NCI-H510A treated with DMSO at 0.1 percent for 48 hours (cell line): ENCODE results near the gene DGKE.

ENCODE experiments used
- DNase-seq: peaks from one replicate; lab custom pipeline; 2025; lab: John Stamatoyannopoulos, UW

The DGKE gene

DNA sequence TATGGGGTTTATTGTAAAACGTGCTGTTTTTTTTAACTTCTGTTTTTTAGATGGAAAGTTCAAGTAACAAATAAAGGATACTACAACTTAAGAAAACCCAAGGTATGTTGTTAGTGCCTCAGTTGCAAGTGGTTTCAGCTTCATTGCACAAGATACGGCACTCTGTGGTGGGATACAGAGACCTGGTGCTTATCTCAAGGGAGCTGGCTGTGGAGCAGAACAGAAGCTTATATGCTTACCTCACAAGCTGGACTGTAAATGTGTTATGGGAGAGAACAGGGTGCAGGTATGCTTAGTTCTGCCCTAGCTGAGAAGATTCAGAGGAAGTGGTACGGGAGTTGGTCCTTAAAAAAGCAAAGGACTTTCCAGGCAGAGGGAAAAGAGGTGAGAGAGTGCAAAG, 15.2 kb downstream of the DGKE start:
- DNase-seq = no peak

DNA sequence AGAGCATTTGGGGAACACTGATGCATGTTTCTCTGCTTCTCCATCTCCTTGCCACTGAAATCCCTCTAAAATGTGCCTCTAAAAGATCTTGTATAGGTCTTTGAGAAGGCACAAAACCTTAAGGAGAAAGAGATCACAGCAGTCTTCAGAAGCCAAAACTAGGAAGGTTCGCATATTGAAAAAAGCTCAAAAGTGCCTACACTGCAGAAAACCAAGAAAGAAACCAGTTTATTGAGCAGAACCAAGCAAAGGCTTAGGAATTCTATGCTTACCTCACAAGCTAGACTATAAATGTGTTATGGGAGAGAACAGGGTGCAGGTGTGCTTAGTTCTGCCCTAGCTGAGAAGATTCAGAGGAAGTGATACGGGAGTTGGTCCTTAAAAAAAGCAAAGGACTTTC, 16.6 kb downstream of the DGKE start:
- DNase-seq = no peak

DNA sequence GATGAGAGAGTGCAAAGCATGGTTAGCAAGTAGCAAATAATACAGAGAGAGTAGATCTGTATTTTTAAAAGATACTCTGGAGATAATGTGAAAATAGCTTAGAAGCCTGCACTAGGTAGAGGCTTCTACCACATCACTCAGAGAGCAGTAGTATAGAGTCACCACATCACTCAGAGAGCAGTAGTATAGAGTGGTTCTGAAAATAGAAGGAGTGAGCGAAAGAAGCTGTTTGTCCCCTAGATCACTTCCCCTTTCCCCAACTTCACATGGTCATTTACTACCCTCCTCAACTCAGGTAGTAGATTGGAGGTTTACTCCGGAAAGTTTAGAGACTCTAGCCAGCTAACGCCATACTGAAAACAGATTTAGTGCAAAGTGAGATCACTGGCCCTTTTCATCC, 17.1 kb downstream of the DGKE start:
- no peak for DNase-seq

DNA sequence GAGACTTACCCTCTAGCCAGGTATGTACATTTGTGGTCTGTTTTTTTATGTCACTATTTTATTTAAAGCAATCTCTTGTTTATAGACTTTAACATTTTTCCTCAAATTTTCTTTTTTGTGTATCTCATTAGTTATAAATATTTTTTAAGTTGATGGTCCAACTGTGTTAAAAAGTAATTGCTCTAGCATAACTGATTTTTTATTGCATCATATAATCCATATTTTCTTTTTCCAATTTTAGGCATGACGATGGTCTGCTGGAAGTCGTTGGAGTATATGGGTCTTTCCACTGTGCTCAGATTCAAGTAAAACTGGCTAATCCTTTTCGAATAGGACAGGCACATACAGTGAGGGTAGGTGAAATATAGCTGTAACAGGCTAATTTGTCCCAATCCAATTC, 27.9 kb downstream of the DGKE start:
- no peak for DNase-seq

DNA sequence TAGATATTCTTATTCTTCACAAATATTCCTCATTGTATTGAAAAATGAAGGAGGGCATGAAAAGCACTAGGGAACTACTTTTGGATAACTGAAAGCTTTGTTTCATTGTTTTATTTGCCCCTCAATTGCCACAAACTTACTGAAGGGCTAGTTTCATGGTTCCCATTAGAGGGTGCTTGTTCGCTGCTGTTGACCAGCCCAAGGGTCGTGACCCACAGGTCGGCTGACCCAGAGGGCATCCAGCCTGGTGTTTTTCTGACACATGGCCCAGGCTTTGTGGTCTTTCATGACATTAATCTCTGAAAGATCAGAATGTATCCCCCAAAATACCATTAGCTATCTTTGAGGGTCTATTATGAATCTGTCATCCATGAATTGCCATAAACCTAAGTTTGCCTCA, 30.0 kb downstream of the DGKE start:
- no peak for DNase-seq

DNA sequence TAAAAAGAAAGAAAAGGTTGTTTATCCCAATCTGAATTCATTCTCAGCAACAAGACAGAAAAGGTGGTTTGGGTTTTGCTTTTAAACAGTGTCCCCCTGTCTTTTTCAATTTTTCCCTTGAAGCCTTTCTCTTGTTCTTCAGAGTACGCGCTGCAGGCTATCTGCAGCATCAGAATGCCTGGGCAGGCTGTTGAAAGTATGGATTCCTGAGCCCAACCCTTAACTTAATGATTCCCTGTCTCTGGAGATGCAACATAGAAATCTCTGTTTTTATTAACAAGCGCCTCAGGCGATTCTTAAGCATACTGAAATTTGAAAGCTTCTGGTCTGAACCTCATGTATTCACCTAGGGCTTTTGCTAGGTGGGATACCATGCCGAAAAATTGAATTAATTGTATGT, 32.1 kb downstream of the DGKE start:
- no peak for DNase-seq

DNA sequence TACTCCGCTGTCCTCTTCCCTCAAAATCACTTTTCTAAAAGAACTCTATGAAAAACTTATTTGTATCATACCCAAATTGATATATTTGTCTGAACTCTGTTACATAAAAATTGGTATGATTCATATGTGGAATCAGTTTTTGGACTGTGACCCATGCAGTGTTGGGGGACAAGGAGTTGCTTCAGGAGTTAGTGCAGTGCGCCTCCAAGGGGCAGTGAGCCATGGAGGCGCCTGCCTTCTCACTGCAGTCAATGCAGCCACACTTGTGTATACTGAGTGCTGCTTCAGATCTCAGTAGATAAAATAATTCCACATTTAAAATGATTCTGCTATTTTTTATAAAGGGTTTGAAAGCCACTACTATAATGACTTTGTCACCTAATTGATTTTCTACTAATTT, 32.5 kb downstream of the DGKE start:
- DNase-seq = no peak

DNA sequence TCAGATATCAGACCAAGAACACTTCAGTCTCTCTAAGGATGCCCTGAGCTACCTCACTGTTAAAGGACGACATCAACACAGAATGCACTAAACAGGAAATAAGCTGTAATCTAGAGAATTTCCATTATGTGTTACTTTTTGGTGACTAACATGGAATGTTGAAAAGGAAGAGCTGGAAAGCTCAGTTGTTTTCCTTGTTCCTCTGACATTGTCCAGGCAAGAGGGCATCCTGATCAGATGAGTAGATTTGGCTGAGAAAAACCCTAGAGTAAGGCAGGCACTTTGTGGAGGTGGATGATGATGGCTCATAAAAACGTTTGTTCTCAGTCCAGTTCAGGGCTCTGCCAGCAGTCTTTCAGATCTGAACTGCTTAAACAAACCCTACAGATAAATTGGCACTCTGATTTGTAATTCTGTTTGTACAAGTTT, 34.0 kb downstream of the DGKE start:
- no peak for DNase-seq

DNA sequence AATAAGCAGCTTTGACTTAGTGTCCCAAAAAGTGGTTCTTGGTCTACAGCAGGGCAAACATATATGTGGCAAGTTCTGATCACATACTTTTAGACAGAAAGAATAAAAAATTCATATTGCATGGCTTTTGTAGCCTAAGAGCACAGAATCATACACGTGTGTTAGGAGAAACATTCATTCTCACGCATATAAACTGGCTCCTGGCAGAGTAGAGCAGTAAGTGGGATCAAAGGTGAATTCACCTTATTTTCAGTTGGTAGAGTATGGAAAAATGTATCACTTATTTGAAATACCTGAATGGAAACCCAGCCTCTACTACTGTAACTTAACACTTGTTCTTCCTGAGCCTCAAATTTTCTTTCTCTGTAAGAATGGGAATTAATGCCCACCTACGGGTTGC, 34.8 kb downstream of the DGKE start:
- no peak for DNase-seq

DNA sequence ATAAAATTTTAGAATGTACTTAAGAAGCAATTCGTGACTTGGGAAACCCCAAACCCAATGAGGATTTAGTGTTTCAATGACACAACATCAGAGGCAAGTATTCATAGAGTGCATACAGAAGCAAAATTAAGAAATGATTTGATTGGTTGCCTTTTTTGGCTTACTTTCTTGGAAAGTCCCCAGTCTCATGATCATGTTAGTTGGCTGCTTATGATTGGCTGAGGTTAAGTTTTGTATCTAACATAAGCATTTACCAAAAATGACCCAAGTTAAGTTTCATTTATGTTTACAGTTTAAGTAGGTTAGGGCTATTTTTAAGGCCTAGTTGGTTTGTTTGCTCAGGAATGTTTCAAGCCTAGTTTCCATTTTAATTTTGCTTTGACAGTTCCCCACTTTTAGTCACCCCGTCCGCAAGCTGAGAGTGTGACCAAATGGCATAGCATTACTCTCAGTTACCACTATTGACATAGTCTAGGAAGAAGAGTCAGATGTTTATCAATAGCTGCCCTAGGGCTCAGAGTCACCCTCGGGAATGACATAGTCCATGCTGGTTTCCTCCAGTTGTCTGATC, 36.2 kb downstream of the DGKE start:
- DNase-seq = no peak

DNA sequence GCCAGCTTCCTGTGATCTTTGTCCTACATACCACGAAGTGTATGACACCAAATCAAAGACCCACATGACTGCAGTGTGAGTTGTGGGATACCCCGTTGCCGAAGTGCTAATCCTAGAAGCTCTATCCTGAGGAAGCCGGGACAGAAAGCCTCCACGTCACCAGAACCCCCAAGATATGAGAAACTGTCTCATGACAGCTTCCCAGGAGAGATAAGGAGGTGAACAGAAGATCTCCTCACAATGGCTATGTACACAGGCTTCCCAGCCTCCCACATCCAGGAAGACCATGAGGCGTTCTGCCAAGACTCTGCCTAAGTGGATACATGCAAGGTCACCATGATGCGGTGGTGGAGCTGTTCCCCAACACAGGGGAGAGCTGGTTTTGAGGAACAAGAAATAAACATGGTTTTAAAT, 42.8 kb downstream of the DGKE start:
- no peak for DNase-seq

DNA sequence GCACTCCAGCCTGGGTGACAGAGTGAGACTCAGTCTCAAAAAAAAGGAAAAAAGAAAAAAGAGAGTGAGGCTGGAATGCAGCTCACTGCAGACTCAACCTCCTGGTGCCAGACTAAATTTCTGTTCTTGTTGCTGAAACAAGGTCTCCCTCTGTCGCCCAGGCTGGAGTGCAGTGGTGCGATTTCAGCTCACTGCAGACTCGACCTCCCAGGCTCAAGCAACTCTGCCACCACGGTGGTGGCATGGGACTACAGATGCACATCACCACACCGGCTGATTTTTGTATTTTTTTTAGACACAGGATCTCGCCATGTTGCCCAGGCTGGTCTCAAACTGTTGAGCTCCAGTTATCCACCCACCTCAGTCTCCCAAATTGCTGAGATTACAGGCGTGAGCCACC, 45.3 kb downstream of the DGKE start:
- DNase-seq = no peak

DNA sequence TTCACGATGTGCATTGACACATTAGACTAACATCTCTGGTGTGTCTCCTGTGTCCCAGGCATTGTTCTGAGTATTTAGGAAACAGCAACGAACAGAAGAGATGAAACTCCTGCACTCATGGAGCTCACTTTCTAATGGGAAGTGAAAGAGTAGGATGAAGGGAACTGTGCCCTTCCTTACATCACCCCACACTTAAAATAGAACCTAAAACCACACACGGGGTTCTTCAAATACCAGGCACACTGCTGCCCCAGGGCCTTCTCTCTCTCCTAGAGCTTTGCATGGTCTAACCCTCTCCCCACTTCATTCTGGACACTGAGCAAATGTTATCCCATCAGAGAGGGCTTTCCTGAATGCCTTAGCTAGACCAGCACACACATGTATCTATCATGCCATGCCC, 46.2 kb downstream of the DGKE start:
- no peak for DNase-seq

DNA sequence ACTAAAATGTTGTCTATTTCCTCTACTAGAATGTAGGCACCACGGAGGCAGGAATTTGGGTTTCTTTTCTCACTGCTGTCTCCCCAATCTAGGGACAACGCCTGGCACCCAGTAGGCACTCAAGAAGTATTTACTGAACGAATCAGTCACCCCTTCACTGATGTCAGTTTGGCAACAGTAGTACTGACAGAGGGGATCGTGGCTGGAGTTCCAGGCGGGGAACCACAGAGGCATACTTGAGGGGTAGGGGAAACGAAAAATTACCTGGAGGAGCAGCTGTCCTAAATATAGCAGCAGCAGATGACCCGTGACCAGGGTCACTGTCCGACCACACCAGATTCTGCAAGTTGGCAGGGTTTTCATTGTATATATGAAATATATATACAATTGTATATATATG, 46.6 kb downstream of the DGKE start:
- no peak for DNase-seq

DNA sequence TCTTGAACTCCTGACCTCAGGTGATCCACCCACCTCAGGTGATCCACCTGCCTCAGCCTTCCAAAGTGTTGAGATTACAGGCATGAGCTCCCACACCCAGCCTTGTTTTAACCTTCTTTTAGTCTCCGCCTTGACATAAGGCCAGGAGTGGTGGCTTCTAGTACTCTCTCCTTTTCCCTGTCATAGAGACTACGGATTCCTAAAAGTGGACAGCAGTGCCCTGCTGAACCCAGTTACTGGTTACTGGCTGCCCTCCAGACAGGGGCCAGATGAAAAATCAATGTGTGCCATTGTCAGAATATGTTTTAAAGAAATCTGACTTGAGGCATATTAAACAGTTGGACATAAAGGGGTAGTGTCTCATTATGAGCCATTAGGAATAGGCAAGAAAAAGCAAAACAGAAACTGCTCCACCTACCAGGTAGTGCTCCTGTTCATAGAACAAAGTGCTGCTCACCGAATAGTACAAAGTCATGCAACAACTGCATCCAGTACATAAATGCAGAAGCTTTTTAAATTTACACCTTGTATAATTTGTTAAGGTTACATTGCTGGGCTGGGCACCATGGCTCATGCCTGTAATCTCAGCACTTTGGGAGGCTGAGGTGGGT, 47.8 kb downstream of the DGKE start:
- no peak for DNase-seq

DNA sequence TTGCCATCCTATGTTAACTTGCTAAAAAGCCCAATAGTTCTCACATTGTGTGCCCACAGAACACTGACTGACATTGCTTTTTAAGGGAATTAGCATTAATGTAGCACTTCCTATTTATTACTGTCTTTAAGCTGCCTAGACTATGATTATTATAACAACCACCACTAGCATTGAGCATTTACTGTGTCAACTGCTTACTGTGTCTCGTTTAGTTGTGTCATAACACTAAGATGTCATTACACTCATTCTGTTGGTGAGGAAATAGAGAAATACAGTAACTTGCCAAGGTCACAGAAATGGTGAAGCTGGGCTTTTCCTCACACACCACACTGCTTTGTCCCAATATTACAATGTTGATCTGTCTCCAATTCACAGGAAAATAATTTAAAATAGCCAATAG, 49.7 kb downstream of the DGKE start:
- no peak for DNase-seq

DNA sequence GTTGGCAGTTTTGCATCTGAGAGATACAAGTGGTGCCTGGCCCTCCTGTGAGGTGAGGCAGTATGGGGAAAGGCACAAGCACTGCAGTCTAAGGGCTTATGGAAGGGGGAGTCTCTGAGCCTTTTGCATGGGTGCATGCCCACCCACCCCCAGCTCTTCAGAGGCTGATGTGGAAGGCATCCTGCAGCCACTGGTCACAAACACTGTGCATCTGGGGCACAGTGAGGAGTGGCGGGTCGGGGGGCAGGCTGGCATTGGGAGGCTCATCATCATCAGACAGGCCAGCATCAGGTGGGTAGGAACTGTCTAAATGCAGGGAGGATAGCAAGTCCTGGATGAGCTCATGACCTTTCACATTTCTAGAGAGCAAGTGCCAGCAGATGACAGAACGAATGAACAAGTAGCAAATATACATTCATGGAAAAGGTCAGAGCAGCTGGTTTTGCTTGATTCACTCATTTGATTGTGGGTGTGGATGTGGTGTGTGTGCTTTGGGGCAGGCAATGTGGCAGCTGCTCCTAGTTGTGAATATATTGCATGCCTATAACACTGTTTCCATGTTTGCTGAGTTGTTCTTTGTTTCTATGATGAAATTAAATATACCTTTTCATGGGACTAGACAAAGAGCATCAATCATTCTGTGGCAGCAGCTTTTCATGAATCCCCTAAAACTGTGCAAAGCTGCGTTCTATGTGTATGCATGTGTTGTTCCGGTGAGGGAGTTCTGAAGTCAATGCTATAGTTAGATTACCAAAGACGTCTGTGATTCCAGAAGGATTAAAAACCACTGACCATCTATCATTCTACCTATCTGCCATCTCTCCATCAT, 50.7 kb downstream of the DGKE start:
- DNase-seq = no peak

DNA sequence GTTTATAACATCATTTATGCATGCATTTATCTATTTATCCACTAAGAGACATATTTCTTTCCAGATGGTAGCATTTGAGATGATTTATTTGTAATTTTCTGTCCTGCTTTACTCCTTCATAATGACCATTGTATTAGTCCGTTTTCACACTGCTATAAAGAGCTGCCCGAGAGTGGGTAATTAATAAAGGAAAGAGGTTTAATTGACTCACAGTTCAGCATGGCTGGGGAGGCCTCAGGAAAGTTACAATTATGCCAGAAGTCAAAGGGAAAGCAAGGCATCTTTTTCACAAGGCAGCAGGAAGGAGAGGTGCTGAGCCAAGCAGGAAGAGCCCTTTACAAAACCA, 51.3 kb downstream of the DGKE start:
- no peak for DNase-seq

DNA sequence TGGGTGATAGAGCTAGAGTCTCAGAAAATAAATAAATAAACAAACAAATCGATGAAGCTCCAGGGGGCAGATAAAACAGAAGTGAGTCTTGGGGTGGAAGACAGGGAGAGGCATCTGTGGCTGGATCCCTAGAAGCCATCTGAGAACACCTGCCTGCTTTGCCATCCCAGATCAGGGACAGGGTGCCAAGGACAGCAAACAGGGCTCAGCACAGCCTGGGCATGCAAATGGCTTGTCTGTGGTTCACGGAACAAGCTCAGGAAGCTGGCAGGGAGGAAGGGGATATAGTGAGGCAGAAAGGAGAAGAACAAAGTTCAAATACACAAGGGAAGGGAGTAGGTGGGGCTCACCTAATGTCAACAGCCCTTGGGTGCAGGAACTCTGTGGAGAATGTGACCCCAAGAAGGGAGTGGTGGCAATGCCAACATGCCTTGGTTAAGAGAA, 52.4 kb downstream of the DGKE start:
- no peak for DNase-seq

DNA sequence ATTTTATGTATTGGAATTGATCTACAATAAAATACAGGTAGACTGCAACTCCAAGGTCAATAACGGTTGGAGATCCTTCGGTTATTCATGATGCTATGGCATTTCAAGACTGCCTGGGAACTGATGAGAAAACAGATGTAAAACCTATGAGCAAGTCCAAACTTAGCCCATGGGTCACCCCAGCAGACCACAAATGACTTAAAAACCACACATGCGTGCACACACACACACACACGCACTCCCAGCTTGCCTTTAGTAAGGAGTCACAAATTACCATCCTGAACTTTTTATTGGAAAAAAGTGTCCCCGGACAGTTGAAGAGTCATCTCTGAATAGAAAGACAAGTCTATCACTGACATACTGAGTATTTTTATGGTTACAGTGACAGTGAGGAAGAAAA, 53.2 kb downstream of the DGKE start:
- no peak for DNase-seq

DNA sequence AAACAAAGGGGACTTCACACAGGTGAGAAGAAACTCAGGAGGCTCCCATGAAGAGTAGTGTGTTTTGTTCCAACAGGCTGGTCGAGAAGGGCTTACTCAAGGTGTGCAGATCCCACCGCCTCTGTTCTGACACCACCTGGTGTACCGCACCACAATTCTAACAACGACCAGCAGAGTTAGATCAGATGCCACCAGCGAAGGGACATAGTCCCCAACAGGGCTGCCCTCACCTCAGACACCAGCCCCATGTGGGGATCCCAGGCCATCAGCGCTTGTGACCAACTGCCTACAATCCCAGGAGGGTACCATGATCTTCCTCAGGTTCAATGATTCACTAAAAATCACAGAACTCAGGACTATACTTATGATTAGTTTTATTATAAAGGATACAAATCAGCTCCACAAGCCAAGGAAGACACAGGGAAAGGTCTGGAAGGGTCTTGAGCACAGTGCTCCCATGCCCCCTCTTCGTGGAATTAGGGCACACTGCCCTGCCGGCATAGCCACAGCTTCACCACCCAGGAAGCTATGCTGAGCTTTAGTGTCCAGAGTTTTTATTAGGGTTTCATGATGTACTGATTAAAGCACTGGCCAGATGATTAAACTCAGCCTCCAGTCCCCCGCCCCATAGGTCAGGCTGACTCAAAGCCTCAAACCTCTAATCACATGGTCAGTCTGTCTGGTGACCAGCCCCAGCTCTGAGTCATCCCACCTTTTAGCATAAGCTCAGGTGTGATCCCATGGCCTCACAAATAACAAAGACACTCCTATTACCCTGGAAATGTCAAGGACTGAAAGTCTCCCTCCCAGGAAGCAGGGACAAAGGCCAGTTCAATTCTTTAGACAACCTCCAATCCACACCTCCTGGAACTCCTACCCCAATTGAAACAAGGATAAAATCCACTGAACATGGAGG, 53.9 kb downstream of the DGKE start:
- DNase-seq = no peak

DNA sequence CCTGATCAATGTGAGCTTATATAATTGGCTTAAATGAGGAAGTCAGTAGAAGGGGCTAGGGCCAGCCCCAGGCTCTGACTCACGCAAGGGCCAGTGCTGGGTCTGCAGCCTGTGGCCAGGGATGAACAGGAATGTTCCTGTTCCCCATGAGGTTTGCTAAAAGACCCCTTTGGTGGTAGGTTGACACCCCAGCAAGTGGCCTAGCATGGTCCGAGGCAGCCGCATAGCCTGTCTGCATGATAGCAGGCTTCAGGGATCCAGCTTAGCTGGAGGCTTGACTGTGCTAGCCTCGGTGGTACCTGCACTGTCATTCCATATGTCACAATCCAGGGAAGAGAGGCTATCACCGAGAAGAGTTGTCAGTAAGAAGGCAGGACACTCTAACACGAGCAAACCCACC, 56.4 kb downstream of the DGKE start:
- no peak for DNase-seq
